HAP-1 (cell line): ENCODE data around the gene MARK2.

Experiments
- DNase-seq, 2 experiments: peaks; one replicate each; pipeline ENCODE4 v3.0.0-alpha.2; 2016 to 2020; ENCODE audit warnings: low spot score in 2 of 2
- H3K27me3 ChIP-seq: fragments of 250-450 bp; sonication (Bioruptor Pico); 2 replicates; pipeline ENCODE4 v1.5.1; 2020; ENCODE audit warnings: low read depth, mild to moderate bottlenecking, moderate library complexity
- H3K36me3 ChIP-seq: fragments of 250-450 bp; sonication (Bioruptor Pico); replicated peaks from 2 replicates; pipeline ENCODE4 v1.5.1; 2020; ENCODE audit warnings: mild to moderate bottlenecking
- H3K4me1 ChIP-seq: fragments of 250-450 bp; sonication (Bioruptor Pico); 2 replicates; pipeline ENCODE4 v1.5.1; 2020; ENCODE audit warnings: mild to moderate bottlenecking
- H3K4me3 ChIP-seq: fragments of 250-450 bp; sonication (Bioruptor Pico); 2 replicates; pipeline ENCODE4 v1.5.1; 2020; ENCODE audit warnings: mild to moderate bottlenecking, moderate library complexity
- H3K9me3 ChIP-seq: fragments of 250-450 bp; sonication (Bioruptor Pico); 2 replicates; pipeline ENCODE4 v1.5.1; 2020; ENCODE audit warnings: mild to moderate bottlenecking, moderate library complexity
- in situ Hi-C: fragments of 300-500 bp; cut with MboI; formaldehyde crosslinking; loops from 3 replicates; pipeline ENCODE4 v1.14.3; 2020; ENCODE audit warnings: low sequenced_read_pairs, inconsistent platforms, mixed read lengths

MARK2 gene

GRCh38 chr11:63958008-63958407 is 119.1 kb downstream of the MARK2 start:
- H3K36me3 ChIP-seq, result peaks cover 39% of the 10 kb centered on the region
- in situ Hi-C loops, result no loop called here
- H3K4me3 ChIP-seq, result no peak overlapping the region
- no peaks in the 10 kb centered on the region for H3K9me3 ChIP-seq
- H3K4me1 ChIP-seq, result no peaks in the 10 kb centered on the region
- DNase-seq, result no peak
- no peaks in the 10 kb centered on the region for H3K27me3 ChIP-seq
